ENCODE results near the gene PEX14.
A peak's percentile ranks its signal among the peaks of the same experiment; 100 is the strongest.

GRCh38 chr1:10648689-10649516 lies 174.2 kb downstream of the PEX14 start:
- no peak for TF ChIP-seq CTCF (IDR thresholded peaks at IDR 0.05)
- TF ChIP-seq TCF7L2 (IDR thresholded peaks at IDR 0.05; ENCODE audit: low read depth, low read length), result no peak
- TF ChIP-seq POLR2AphosphoS5 (IDR thresholded peaks at IDR 0.05; ENCODE audit: low read depth, low read length), result no peak
- TF ChIP-seq REST (IDR thresholded peaks at IDR 0.05; ENCODE audit: insufficient read depth in 1 of 2, low read depth in 2 of 2, low read length in 1 of 2), result peak; percentile 82 to 88
- no peak for TF ChIP-seq SIN3A (IDR thresholded peaks at IDR 0.05; ENCODE audit: borderline replicate concordance, insufficient read depth, low read depth, low read length)

All from Panc1 (cell line).